ENCODE data around the gene KCNAB2.

KCNAB2 gene

DNA sequence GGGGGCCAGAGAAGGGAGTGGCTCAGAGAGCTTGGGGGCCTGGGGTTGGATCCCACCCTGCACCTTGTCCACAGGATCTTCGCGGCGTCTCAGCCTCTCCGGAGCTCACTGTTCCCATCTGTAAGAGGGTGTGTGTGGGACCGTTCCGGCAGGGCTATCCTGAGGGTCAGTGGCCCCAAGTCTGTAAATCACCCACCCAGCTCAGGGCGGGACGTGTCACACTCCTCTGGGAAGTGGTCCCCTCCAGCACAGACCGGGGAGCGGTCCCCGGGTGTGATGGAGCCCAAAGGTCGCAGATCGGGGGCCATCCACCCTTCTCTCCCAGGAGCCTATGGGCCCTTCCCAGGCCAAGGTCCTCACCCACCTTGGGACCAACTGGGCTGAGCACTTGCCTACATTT, 40.0 kb downstream of the KCNAB2 start:
- TF ChIP-seq, protein P1, sequence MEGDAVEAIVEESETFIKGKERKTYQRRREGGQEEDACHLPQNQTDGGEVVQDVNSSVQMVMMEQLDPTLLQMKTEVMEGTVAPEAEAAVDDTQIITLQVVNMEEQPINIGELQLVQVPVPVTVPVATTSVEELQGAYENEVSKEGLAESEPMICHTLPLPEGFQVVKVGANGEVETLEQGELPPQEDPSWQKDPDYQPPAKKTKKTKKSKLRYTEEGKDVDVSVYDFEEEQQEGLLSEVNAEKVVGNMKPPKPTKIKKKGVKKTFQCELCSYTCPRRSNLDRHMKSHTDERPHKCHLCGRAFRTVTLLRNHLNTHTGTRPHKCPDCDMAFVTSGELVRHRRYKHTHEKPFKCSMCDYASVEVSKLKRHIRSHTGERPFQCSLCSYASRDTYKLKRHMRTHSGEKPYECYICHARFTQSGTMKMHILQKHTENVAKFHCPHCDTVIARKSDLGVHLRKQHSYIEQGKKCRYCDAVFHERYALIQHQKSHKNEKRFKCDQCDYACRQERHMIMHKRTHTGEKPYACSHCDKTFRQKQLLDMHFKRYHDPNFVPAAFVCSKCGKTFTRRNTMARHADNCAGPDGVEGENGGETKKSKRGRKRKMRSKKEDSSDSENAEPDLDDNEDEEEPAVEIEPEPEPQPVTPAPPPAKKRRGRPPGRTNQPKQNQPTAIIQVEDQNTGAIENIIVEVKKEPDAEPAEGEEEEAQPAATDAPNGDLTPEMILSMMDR (IDR thresholded peaks at IDR 0.05; ENCODE audit: insufficient read depth, low read length, missing control alignments) = no peak
- POLR2A ChIA-PET = no interaction called here

DNA sequence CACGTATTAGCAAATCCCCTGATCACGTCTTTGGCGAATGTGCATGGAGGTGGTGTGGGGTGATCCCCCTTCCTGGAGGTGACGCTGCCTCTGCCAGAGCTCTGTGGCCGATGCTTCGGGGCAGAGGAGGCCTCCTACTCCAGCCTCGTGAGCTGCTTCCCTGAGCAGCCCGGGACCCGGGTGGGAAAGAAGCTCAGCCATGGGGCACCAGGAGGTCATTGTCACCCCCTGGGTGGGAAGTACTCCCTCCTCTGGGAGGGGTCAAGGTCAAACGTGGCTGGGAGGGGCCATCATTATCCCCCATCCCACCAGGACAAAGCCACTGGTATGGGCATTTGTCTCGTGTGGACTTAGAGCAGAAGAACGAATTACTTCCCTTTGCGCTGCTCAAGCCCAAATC, 40.7 kb downstream of the KCNAB2 start:
- H3K4me3 ChIP-seq (ENCODE audit: low read depth, low read length) = no peak overlapping the region
- TF ChIP-seq, protein P1 (IDR thresholded peaks at IDR 0.05; ENCODE audit: insufficient read depth, low read length, missing control alignments) = no peak
- POLR2A ChIA-PET = no interaction called here
- CTCF ChIA-PET = interaction anchor here (1.2 kb wide), 1 partner anchor 33 kb away, joined by 3 read pairs; no protein-coding TSS in a partner anchor
- no peak for DNase-seq (ENCODE audit: low read depth, low spot score)

More for the DNA sequence above, 40.0 kb downstream of the KCNAB2 start:
- H3K4me3 ChIP-seq (ENCODE audit: low read depth, low read length) = no peak overlapping the region
- CTCF ChIA-PET = no interaction called here
- DNase-seq (ENCODE audit: low read depth, low spot score) = no peak

DNA sequence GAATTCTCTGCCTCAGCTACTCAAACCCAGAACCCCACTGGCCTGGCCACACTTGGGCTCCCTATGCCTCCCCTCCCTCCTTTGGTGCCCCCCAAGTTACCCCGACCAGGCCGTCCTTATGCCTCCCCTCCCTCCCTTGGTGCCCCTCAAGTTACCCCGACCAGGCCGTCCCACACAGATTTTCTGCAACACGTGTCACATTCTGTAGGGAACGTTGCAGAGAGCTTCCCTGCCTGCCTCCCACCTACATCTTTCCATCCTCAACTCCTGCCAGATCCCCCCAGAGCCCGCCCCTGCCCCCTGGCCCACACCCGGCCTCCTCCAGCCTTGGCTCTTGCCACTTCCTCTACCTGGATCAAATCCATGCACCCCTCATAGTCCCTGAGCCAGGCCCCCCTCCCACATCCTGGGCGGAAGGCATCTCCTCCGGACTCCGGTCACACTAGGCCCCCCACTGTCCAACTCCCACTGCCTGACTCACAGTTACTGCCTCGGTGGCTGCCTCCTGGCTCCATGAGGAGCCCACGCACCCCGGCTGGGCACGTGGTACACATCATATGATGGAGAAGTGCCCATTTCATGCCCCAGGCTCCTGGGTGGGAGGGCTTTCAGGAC, 41.2 kb downstream of the KCNAB2 start:
- no peak for DNase-seq (ENCODE audit: low read depth, low spot score)
- POLR2A ChIA-PET = no interaction called here
- no peak overlapping the region for H3K4me3 ChIP-seq (ENCODE audit: low read depth, low read length)
- TF ChIP-seq, protein P1 (IDR thresholded peaks at IDR 0.05; ENCODE audit: insufficient read depth, low read length, missing control alignments) = no peak
- CTCF ChIA-PET = interaction anchor here (1.2 kb wide), 1 partner anchor 34 kb away, joined by 3 read pairs; no protein-coding TSS in a partner anchor

DNA sequence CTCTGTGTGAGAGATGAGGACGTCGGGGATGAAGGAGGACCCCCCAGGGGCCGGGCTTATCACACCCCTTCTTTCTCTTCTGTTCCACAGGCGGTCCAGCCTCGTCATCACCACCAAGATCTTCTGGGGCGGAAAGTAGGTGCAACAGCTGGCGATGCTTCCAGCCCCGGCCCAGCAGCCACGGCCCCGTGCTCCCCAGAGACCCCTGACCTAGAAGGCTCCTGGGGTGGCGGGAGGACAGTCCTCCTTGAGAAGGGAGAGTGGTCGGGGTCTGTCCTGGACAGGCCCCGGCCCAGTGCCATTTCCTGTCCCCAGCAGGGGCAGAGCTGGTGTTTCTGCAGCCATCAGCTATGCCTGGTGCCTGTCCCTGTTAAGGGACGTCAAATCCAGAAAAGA, 41.7 kb downstream of the KCNAB2 start:
- POLR2A ChIA-PET = no interaction called here
- TF ChIP-seq, protein P1 (IDR thresholded peaks at IDR 0.05; ENCODE audit: insufficient read depth, low read length, missing control alignments) = no peak
- CTCF ChIA-PET = interaction anchor here (1.2 kb wide), 1 partner anchor 34 kb away, joined by 3 read pairs; no protein-coding TSS in a partner anchor
- no peak overlapping the region for H3K4me3 ChIP-seq (ENCODE audit: low read depth, low read length)
- no peak for DNase-seq (ENCODE audit: low read depth, low spot score)

DNA sequence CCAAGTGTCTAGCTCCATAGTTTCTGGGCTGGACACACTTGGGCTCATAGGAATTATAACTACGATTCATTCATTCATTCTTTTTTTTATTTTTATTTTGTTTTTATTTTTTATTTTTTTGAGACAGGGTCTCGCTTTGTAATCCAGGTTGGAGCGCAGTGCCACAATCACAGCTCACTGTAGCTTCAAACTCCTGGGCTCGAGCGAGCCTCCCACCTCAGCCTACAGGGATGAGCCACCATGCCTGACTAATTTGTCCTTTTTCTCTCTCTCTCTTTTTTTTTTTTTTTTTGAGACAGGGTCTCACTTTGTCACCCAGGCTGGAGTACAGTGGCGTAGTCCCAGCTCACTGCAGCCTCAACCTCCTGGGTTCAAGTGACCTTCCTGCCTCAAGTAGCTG, 42.3 kb downstream of the KCNAB2 start:
- H3K4me3 ChIP-seq (ENCODE audit: low read depth, low read length) = no peak overlapping the region
- no peak for DNase-seq (ENCODE audit: low read depth, low spot score)
- TF ChIP-seq, protein P1 (IDR thresholded peaks at IDR 0.05; ENCODE audit: insufficient read depth, low read length, missing control alignments) = no peak
- ChIA-PET POLR2A (interaction anchor here (0.7 kb wide), 1 partner anchor 136 kb away, joined by 4 read pairs; no protein-coding TSS in a partner anchor), CTCF (no interaction called here)

DNA sequence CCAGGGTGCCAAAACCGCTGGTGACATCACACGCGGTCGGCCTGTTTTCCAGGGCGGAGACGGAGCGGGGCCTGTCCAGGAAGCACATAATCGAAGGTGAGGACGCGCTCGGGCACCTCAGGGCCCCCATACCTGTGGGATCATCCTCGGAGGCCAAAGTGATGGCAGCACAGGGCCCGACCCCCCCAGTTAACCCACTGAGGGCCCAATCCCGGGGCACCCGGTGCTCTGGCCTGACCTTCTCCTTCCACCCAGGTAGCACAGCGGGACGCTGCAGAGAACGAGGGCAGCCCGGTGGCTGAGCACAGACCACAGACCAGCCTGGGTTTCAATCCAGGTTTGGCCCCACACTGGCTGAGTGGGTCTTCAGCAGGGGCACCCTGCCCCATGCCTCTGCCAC, 43.3 kb downstream of the KCNAB2 start:
- POLR2A ChIA-PET = no interaction called here

More for the DNA sequence above, 43.3 kb downstream of the KCNAB2 start:
- CTCF ChIA-PET = no interaction called here
- H3K4me3 ChIP-seq (ENCODE audit: low read depth, low read length) = no peak overlapping the region
- DNase-seq (ENCODE audit: low read depth, low spot score) = no peak
- TF ChIP-seq, protein P1 (IDR thresholded peaks at IDR 0.05; ENCODE audit: insufficient read depth, low read length, missing control alignments) = no peak

Measured in AG04449 (cell line).